GM06990 (cell line): ENCODE measurements around the gene SPTB.

Experiments
- DNase-seq: peaks from one replicate; pipeline ENCODE4 v3.0.0-alpha.2; 2011; ENCODE audit not compliant: insufficient read length; ENCODE audit errors: extremely low read depth
- H3K27me3 ChIP-seq: replicated peaks from 2 replicates; pipeline ENCODE4 v1.6.0; 2011; ENCODE audit warnings: low read length; ENCODE audit not compliant: control insufficient read depth, insufficient read depth
- H3K36me3 ChIP-seq: 2 replicates; pipeline ENCODE4 v1.5.1; 2011; ENCODE audit warnings: low read length; ENCODE audit not compliant: control insufficient read depth, insufficient read depth
- H3K4me3 ChIP-seq: replicated peaks from 2 replicates; pipeline ENCODE4 v1.5.1; 2011; ENCODE audit warnings: low read depth, mild to moderate bottlenecking, control low read depth, low read length
- CTCF ChIP-seq: IDR thresholded peaks from 2 replicates; pipeline ENCODE4 v1.5.1; 2011; ENCODE audit warnings: low read length, control low read depth, mild to moderate bottlenecking, inconsistent platforms; ENCODE audit not compliant: insufficient read depth, poor library complexity, severe bottlenecking

SPTB gene

GRCh38 chr14:64714432-64715025 lies 165.2 kb downstream of the SPTB start:
- no peaks in the 10 kb centered on the region; the same call in 1 of the 2 replicates for H3K27me3 ChIP-seq
- H3K4me3 ChIP-seq: no peak overlapping the region

GRCh38 chr14:64713677-64714076 lies 166.0 kb downstream of the SPTB start:
- Histone ChIP-seq H3K4me3 (no peak overlapping the region), H3K36me3 (no peaks in the 10 kb centered on the region), H3K27me3 (no peaks in the 10 kb centered on the region; the same call in none of the 2 replicates)
- TF ChIP-seq CTCF: no peak
- no peak for DNase-seq

More at GRCh38 chr14:64714432-64715025, 165.2 kb downstream of the SPTB start:
- no peak for TF ChIP-seq CTCF
- DNase-seq: no peak
- H3K36me3 ChIP-seq: no peaks in the 10 kb centered on the region

GRCh38 chr14:64711039-64711438 lies 168.7 kb downstream of the SPTB start:
- Histone ChIP-seq H3K4me3 (no peak overlapping the region), H3K36me3 (no peaks in the 10 kb centered on the region), H3K27me3 (no peaks in the 10 kb centered on the region; the same call in none of the 2 replicates)
- DNase-seq: no peak
- no peak for TF ChIP-seq CTCF

GRCh38 chr14:64709126-64709525 lies 170.6 kb downstream of the SPTB start:
- Histone ChIP-seq H3K36me3 (no peaks in the 10 kb centered on the region), H3K27me3 (no peaks in the 10 kb centered on the region; the same call in none of the 2 replicates), H3K4me3 (no peak overlapping the region)
- no peak for DNase-seq
- no peak for TF ChIP-seq CTCF

GRCh38 chr14:64708148-64709004 lies 171.3 kb downstream of the SPTB start:
- H3K4me3 ChIP-seq: no peak overlapping the region
- no peak for TF ChIP-seq CTCF
- H3K36me3 ChIP-seq: no peaks in the 10 kb centered on the region
- DNase-seq: no peak
- H3K27me3 ChIP-seq: no peaks in the 10 kb centered on the region; the same call in none of the 2 replicates
